ENCODE results near the gene RELL2.

- TF ChIP-seq CTCF (IDR thresholded peaks at IDR 0.05) = no peak
- TF ChIP-seq POLR2AphosphoS5 (IDR thresholded peaks at IDR 0.05) = no peak
- TF ChIP-seq POLR2A (IDR thresholded peaks at IDR 0.05) = no peak
Measured at GRCh38 chr5:141649972-141650371, 13.2 kb downstream of the RELL2 start.
